Thyroid gland (tissue), 4 donors: ENCODE measurements around the gene TERT. TPM values are rescaled to one million over a fixed set of nuclear protein-coding genes. Genes with fewer than 3 reads are reported as not detected.

Experiments used
- DNase-seq, 2 donors: peaks; one replicate each; pipeline ENCODE4 v3.0.0-alpha.2; 2019
- H3K27ac ChIP-seq, 3 donors: fragments of 200-600 bp; sonication (generic); 1 replicate in 2 of 3; 2 replicates in 1 of 3; pipeline ENCODE4 v1.5.1; 2016 to 2019; ENCODE audit warnings: mild to moderate bottlenecking in 1 of 3, moderate library complexity in 1 of 3
- H3K27me3 ChIP-seq: fragments of 200-600 bp; sonication (generic); one replicate; pipeline ENCODE4 v1.5.1; 2019
- H3K36me3 ChIP-seq, 2 donors: fragments of 200-600 bp; sonication (generic); one replicate each; pipeline ENCODE4 v1.5.1; 2016 to 2019
- H3K4me1 ChIP-seq, 2 donors: fragments of 200-600 bp; sonication (generic); one replicate each; pipeline ENCODE4 v1.5.1; 2017 to 2019
- H3K4me3 ChIP-seq, 3 donors: fragments of 200-600 bp; sonication (generic); replicated peaks in 1 of 3; 1 replicate in 2 of 3; 2 replicates in 1 of 3; pipeline ENCODE4 v1.5.1; 2016; ENCODE audit warnings: mild to moderate bottlenecking in 1 of 3
- H3K9me3 ChIP-seq: fragments of 200-600 bp; sonication (generic); one replicate; pipeline ENCODE4 v1.5.1; 2017
- CTCF ChIP-seq, 6 experiments: fragments of 200-600 bp in 3 of 6; fragments of 450-650 bp in 3 of 6; sonication (generic) in 3 of 6; IDR thresholded peaks; one replicate each; pipeline ENCODE4 v1.5.1; 2016 to 2019; ENCODE audit warnings: antibody characterized with exemption in 6 of 6, mild to moderate bottlenecking in 2 of 6, inconsistent platforms in 1 of 6, moderate library complexity in 1 of 6
- POLR2A ChIP-seq, 2 donors: fragments of 450-650 bp; IDR thresholded peaks; one replicate each; pipeline ENCODE4 v1.6.1; 2017; ENCODE audit warnings: antibody characterized with exemption in 2 of 2, mild to moderate bottlenecking in 2 of 2, moderate library complexity in 1 of 2
- WGBS, 2 donors: methylation state at CpG; one replicate each; pipeline ENCODE4 v1.1.5; 2017; 5-methylcytosine and 5-hydroxymethylcytosine counted together
- intact Hi-C: fragments of 100-400 bp; cut with DNase I; formaldehyde crosslinking; loops from one replicate; pipeline ENCODE4 v1.15.1; 2023
- total RNA-seq, 4 donors: library from RNA; depleted of rRNA; stranded (reverse); fragments of >200 nt; gene quantifications; one replicate each; pipeline ENCODE4 v1.2.3, GENCODE V29; 2016

Gene TERT
- total RNA-seq, 4 donors from 2014 or later, result not detected

- DNase-seq, result no peak
- TF ChIP-seq CTCF (IDR thresholded peaks at IDR 0.05), result no peak
- TF ChIP-seq POLR2A (IDR thresholded peaks at IDR 0.05), result no peak
- H3K4me3 ChIP-seq, result no peak overlapping the region
- no peaks in the 10 kb centered on the region for H3K36me3 ChIP-seq
- intact Hi-C loops, result no loop called here
- no peaks in the 10 kb centered on the region for H3K9me3 ChIP-seq
- no peaks in the 10 kb centered on the region for H3K4me1 ChIP-seq
- 86% methylated on average over 25 to 29 of the region's 29 CpGs for WGBS, 2 donors
- H3K27me3 ChIP-seq, result no peaks in the 10 kb centered on the region
- H3K27ac ChIP-seq, result no peak overlapping the region
These were observed 54.2 kb downstream of the TERT start for GRCh38 chr5:1240496-1241260.

DNA sequence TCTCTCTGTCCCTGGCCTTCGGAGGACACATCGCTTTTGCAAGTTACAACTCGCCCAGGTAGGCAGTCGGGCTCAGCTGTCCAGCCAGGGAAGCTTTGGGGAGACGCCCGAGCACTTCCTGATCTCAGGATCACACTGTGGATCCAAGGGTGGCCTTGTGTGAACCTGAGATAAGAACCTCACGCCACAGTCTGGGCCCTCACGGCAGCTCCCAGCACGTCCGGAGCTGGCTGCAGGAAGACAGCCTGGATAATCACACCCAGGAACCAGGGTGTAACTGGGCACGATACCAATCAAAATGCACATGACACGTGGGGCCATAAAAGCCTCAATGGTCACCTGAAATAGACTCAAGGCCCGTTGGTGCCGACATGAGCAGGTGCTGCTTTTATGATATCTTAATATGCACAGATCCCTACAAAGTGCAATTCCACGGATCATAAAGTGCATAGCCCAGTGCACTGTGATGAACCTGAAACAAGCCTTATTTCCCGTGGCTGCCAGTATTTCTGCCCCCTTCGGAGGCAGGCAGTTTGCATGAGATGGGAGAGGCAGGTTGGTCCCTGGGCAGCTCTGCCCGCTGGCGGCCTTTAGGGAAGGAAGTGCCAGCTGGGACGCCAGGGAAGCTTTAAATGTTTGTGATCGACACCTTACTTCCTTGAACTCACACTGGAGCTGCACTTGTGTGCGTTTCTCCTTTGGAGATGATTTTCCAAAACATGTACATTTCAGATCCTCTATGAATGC is 55.2 kb downstream of the TERT start:
- H3K4me1 ChIP-seq, result no peaks in the 10 kb centered on the region
- no peak overlapping the region for H3K27ac ChIP-seq
- H3K27me3 ChIP-seq, result no peaks in the 10 kb centered on the region
- H3K36me3 ChIP-seq, result no peaks in the 10 kb centered on the region
- intact Hi-C loops, result no loop called here
- 81 to 82% methylated on average over 13 to 21 of the region's 22 CpGs for WGBS, 2 donors
- H3K9me3 ChIP-seq, result no peaks in the 10 kb centered on the region
- DNase-seq, result no peak
- no peak for TF ChIP-seq CTCF (IDR thresholded peaks at IDR 0.05)
- no peak for TF ChIP-seq POLR2A (IDR thresholded peaks at IDR 0.05)
- H3K4me3 ChIP-seq, result no peak overlapping the region

GRCh38 chr5:1235838-1236237 is 59.0 kb downstream of the TERT start:
- no peak for DNase-seq
- Histone ChIP-seq H3K27ac (no peak overlapping the region), H3K27me3 (no peaks in the 10 kb centered on the region), H3K9me3 (no peaks in the 10 kb centered on the region), H3K4me3 (no peak overlapping the region), H3K4me1 (no peaks in the 10 kb centered on the region), H3K36me3 (no peaks in the 10 kb centered on the region)
- no peak for TF ChIP-seq POLR2A (IDR thresholded peaks at IDR 0.05)
- no peak for TF ChIP-seq CTCF (IDR thresholded peaks at IDR 0.05)
- 94 to 95% methylated on average over 1 of the region's 1 CpG for WGBS, 2 donors
- intact Hi-C loops, result no loop called here

GRCh38 chr5:1235379-1235778 is 59.5 kb downstream of the TERT start:
- Histone ChIP-seq H3K9me3 (no peaks in the 10 kb centered on the region), H3K27me3 (no peaks in the 10 kb centered on the region), H3K4me3 (no peak overlapping the region), H3K36me3 (no peaks in the 10 kb centered on the region), H3K4me1 (no peaks in the 10 kb centered on the region), H3K27ac (no peak overlapping the region)
- no peak for TF ChIP-seq CTCF (IDR thresholded peaks at IDR 0.05)
- TF ChIP-seq POLR2A (IDR thresholded peaks at IDR 0.05), result no peak
- intact Hi-C loops, result no loop called here
- 81% methylated on average over 8 of the region's 8 CpGs for WGBS, 2 donors
- no peak for DNase-seq

DNA sequence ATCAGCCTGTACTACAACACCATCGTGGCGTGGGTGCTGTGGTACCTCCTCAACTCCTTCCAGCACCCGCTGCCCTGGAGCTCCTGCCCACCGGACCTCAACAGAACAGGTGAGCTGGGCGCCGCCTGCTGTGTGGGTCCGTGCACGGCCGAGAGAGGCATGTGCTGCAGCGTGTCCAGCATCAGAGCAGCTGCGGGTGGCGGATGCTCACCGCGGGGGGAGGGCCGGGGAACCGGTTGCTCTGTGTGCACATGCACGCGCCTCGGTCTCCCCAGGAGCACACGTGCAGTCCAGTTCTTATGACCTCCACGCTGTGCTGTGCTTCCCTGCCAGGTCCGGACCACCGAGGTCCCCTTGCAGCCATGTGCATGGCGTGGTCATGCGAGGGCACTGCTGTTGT is 62.1 kb downstream of the TERT start:
- Histone ChIP-seq H3K27ac (no peak overlapping the region), H3K27me3 (no peaks in the 10 kb centered on the region), H3K4me3 (no peak overlapping the region), H3K36me3 (no peaks in the 10 kb centered on the region), H3K9me3 (no peaks in the 10 kb centered on the region), H3K4me1 (no peaks in the 10 kb centered on the region)
- no peak for TF ChIP-seq POLR2A (IDR thresholded peaks at IDR 0.05)
- no peak for TF ChIP-seq CTCF (IDR thresholded peaks at IDR 0.05)
- WGBS, 2 donors, result 90 to 92% methylated on average over 6 to 10 of the region's 25 CpGs
- DNase-seq, result no peak
- intact Hi-C loops, result no loop called here
